ENCODE results near the gene RIF1.

- TF ChIP-seq CTCF (IDR thresholded peaks at IDR 0.05 in 4 of 5, conservative IDR thresholded peaks at IDR 0.05 in 1 of 5) (no peak), POLR2A (IDR thresholded peaks at IDR 0.05) (no peak)
Measured at GRCh38 chr2:151459358-151459757, 49.7 kb downstream of the RIF1 start.

Measured in gastrocnemius medialis (tissue), 4 donors.